ENCODE measurements around the gene ACER2. TPM values are rescaled to one million over a fixed set of nuclear protein-coding genes. Genes with fewer than 3 reads are reported as not detected.
"Not testable (repeated sequence)": the region's sequence is repeated elsewhere in the genome, so short reads cannot be mapped to it uniquely, and the experiment has no call there.

ACER2 gene
- total and polyA plus RNA-seq, 4 donors = 1.0 to 11.2 (median 3.3) TPM

DNA sequence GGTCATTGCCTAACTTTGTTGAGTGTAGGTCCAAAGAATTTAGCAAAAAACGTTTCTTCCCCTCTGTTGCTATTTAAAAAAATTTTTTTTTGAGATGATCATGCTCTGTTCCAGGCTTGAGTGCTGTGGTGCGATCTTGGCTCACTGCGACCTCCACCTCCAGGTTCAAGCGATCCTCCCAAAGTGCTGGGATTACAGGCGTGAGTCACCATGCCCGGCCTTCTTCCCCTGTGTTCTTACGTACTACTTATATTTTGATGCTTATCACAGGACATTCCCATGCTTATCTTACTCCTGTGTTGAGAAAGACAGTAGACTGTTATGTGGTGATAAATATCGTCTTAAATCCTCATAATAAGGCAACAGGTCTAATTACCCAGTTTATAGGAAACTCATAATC, 2.5 kb downstream of the ACER2 start:
- ATAC-seq (ENCODE audit: low FRiP score) (no peak), DNase-seq (no peak)
- Histone ChIP-seq H3K27me3 (ENCODE audit: control insufficient read depth in 1 of 2, insufficient read depth in 2 of 2, low read length in 1 of 2) (no peaks in the 10 kb centered on the region), H3K4me1 (ENCODE audit: control insufficient read depth in 1 of 2, insufficient read depth in 2 of 2, low read length in 2 of 2) (peaks cover 0 to 2% of the 10 kb centered on the region in 2 donors), H3K27ac (ENCODE audit: low read depth in 1 of 2, low read length in 2 of 2) (no peak overlapping the region), H3K9me3 (ENCODE audit: control insufficient read depth, low read length) (no peaks in the 10 kb centered on the region), H3K36me3 (ENCODE audit: control insufficient read depth in 1 of 2, insufficient read depth in 2 of 2, low read length in 1 of 2) (no peaks in the 10 kb centered on the region), H3K4me3 (ENCODE audit: low read length in 2 of 2) (no peak overlapping the region)
- intact Hi-C loops (cut with DNase I) = no loop called here
- 90 to 92% methylated on average over 8 of the region's 8 CpGs for WGBS, 2 donors

DNA sequence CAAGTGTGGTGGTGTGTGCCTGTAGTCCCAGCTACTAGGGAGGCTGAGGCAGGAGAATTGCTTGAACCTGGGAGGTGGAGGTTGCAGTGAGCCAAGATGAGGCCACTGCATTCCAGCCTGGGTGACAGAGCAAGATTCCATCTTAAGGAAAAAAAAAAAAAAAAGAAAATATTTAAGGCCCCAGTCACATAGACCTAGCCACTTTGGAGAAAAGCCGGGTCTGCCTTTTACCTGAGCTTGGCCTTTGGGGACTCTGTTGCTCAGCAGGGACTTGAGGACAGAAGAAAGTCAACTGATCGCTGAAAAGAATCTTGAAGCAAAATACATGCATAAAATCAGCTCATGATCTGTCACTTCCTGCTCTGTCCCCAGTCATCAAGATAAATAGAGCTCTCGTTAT, 4.6 kb downstream of the ACER2 start:
- H3K27ac ChIP-seq (ENCODE audit: low read depth in 1 of 2, low read length in 2 of 2); DNase-seq; H3K9me3 ChIP-seq (ENCODE audit: control insufficient read depth, low read length); H3K4me3 ChIP-seq (ENCODE audit: low read length in 2 of 2); H3K36me3 ChIP-seq (ENCODE audit: control insufficient read depth in 1 of 2, insufficient read depth in 2 of 2, low read length in 1 of 2); intact Hi-C loops (cut with DNase I); H3K27me3 ChIP-seq (ENCODE audit: control insufficient read depth in 1 of 2, insufficient read depth in 2 of 2, low read length in 1 of 2); ATAC-seq (ENCODE audit: low FRiP score); H3K4me1 ChIP-seq (ENCODE audit: control insufficient read depth in 1 of 2, insufficient read depth in 2 of 2, low read length in 2 of 2): not testable (repeated sequence)
- 60 to 64% methylated on average over 3 of the region's 3 CpGs for WGBS, 2 donors

DNA sequence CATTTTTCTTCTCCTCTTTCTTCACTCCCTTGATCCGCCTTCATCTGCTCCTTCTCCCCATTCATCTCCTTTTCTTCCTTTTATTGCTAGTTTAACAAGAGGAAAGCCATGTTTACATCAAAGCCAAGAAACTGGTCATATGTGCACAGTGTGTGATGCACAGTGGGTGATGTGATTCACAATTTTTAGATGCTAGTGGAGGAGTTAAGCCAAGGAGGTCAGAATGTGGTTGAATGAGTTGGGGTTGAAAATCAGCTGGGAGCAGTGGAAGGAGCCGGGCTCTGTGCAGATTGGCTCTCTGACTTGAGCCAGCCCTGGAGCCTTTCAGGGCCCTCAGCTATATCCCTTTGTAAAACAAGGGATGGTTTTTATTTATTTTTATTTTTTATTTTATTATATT, 7.3 kb downstream of the ACER2 start:
- Histone ChIP-seq H3K9me3 (ENCODE audit: control insufficient read depth, low read length) (no peaks in the 10 kb centered on the region), H3K27ac (ENCODE audit: low read depth in 1 of 2, low read length in 2 of 2) (no peak overlapping the region), H3K4me3 (ENCODE audit: low read length in 2 of 2) (no peak overlapping the region), H3K4me1 (ENCODE audit: control insufficient read depth in 1 of 2, insufficient read depth in 2 of 2, low read length in 2 of 2) (no peaks in the 10 kb centered on the region), H3K36me3 (ENCODE audit: control insufficient read depth in 1 of 2, insufficient read depth in 2 of 2, low read length in 1 of 2) (no peaks in the 10 kb centered on the region), H3K27me3 (ENCODE audit: control insufficient read depth in 1 of 2, insufficient read depth in 2 of 2, low read length in 1 of 2) (no peaks in the 10 kb centered on the region)
- DNase-seq (no peak), ATAC-seq (ENCODE audit: low FRiP score) (no peak)
- 98 to 99% methylated on average over 2 of the region's 2 CpGs for WGBS, 2 donors
- intact Hi-C loops (cut with DNase I) = no loop called here

DNA sequence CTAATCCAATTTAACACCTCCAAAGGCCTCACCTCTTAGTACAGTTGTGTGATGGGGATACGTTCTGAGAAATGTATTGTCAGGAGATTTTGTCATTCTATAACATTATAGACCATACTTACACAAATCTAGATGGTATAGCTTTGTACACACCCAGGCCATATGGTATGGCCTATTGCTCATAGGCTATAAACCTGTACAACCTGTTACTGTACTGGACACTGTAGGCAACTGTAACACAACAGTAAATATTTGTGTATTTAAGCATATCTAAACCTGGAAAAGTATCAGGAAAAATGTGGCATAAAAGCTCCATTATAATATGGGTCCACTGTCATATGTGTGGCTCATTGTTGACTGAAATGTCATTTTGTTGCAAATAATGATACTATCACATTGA, 12.1 kb downstream of the ACER2 start:
- DNase-seq (no peak), ATAC-seq (ENCODE audit: low FRiP score) (no peak)
- Histone ChIP-seq H3K27me3 (ENCODE audit: control insufficient read depth in 1 of 2, insufficient read depth in 2 of 2, low read length in 1 of 2) (no peaks in the 10 kb centered on the region), H3K4me3 (ENCODE audit: low read length in 2 of 2) (no peak overlapping the region), H3K4me1 (ENCODE audit: control insufficient read depth in 1 of 2, insufficient read depth in 2 of 2, low read length in 2 of 2) (no peaks in the 10 kb centered on the region), H3K9me3 (ENCODE audit: control insufficient read depth, low read length) (no peaks in the 10 kb centered on the region), H3K36me3 (ENCODE audit: control insufficient read depth in 1 of 2, insufficient read depth in 2 of 2, low read length in 1 of 2) (no peaks in the 10 kb centered on the region), H3K27ac (ENCODE audit: low read depth in 1 of 2, low read length in 2 of 2) (no peak overlapping the region)
- intact Hi-C loops (cut with DNase I) = no loop called here
- WGBS, 2 donors = 99 to 100% methylated on average over 1 of the region's 1 CpG

DNA sequence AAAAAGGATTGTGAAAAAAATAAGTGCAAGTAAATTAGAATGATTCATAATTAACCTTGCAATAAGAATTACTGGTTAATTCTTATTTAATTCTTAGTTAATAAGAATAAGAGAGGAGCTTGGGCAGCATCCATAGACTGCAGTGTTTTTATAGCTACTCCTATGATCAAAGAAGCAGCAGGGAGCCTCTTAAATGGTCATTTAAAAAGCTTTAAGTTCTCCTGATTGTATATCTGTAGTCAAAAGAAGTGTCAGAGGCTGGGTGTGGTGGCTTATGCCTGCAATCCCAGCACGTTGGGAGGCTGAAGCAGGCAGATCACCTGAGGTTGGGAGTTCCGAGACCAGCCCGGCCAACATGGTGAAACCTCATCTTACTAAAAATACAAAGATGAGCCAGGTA, 14.4 kb downstream of the ACER2 start:
- ATAC-seq (ENCODE audit: low FRiP score) = no peak
- no peaks in the 10 kb centered on the region for H3K9me3 ChIP-seq (ENCODE audit: control insufficient read depth, low read length)
- no peak overlapping the region for H3K27ac ChIP-seq (ENCODE audit: low read depth in 1 of 2, low read length in 2 of 2)
- no peaks in the 10 kb centered on the region for H3K4me1 ChIP-seq (ENCODE audit: control insufficient read depth in 1 of 2, insufficient read depth in 2 of 2, low read length in 2 of 2)
- no peak for DNase-seq
- H3K27me3 ChIP-seq (ENCODE audit: control insufficient read depth in 1 of 2, insufficient read depth in 2 of 2, low read length in 1 of 2) = no peaks in the 10 kb centered on the region
- 95 to 98% methylated on average over 3 of the region's 3 CpGs for WGBS, 2 donors
- intact Hi-C loops (cut with DNase I) = no loop called here
- H3K36me3 ChIP-seq (ENCODE audit: control insufficient read depth in 1 of 2, insufficient read depth in 2 of 2, low read length in 1 of 2) = no peaks in the 10 kb centered on the region
- H3K4me3 ChIP-seq (ENCODE audit: low read length in 2 of 2) = no peak overlapping the region

DNA sequence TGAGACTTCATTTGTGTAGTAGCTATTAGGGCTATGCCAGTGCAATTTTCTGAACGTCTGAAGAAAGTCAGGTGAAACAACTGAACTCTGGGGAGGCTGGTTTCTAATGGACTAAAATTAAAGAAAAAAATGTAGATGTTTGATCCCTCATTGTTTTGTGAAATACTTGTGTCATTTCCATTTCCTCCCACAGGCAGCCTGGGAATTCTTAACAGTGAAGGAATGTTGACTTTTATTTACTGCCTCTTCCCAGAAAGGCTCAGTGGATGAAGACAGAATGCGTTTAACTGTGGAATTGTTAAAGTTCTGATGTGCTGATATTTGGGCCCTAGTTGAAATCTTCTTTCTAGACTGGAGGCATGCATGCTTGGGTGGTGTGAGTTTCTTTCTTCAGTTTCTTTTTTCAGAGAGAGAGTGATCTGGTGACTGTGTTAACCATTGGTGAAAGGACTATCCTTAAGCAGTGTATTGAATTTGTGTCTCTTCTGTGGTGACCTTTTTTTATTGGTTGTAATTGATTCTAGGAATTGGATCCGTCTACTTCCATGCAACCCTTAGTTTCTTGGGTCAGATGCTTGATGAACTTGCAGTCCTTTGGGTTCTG, 15.5 kb downstream of the ACER2 start:
- no peaks in the 10 kb centered on the region for H3K9me3 ChIP-seq (ENCODE audit: control insufficient read depth, low read length)
- H3K27ac ChIP-seq (ENCODE audit: low read depth in 1 of 2, low read length in 2 of 2) = no peak overlapping the region
- H3K4me1 ChIP-seq (ENCODE audit: control insufficient read depth in 1 of 2, insufficient read depth in 2 of 2, low read length in 2 of 2) = no peaks in the 10 kb centered on the region
- intact Hi-C loops (cut with DNase I) = no loop called here
- 55 to 58% methylated on average over 3 of the region's 3 CpGs for WGBS, 2 donors
- ATAC-seq (ENCODE audit: low FRiP score) (no peak), DNase-seq (no peak)
- no peaks in the 10 kb centered on the region for H3K27me3 ChIP-seq (ENCODE audit: control insufficient read depth in 1 of 2, insufficient read depth in 2 of 2, low read length in 1 of 2)
- H3K36me3 ChIP-seq (ENCODE audit: control insufficient read depth in 1 of 2, insufficient read depth in 2 of 2, low read length in 1 of 2) = no peaks in the 10 kb centered on the region
- no peak overlapping the region for H3K4me3 ChIP-seq (ENCODE audit: low read length in 2 of 2)

DNA sequence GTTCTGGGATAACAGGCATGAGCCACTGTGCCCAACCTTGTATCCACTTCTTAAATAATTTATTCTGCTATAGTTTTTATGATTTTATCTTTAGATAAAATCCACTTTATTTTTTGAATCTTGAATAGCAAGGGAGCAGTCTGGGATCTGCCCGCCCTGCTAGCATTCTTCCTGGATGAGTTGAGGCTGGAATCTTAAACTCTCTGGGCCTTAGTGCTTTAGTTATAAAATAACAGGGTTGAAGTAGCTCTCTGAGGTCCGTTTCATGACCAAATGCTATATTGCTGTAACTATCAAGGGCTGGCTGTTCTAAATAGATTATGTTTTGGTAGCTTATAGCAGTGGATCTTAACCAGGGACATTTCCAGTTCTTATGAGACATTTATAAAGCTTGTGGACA, 20.8 kb downstream of the ACER2 start:
- H3K9me3 ChIP-seq (ENCODE audit: control insufficient read depth, low read length) = no peaks in the 10 kb centered on the region
- H3K27me3 ChIP-seq (ENCODE audit: control insufficient read depth in 1 of 2, insufficient read depth in 2 of 2, low read length in 1 of 2) = no peaks in the 10 kb centered on the region
- no peak overlapping the region for H3K4me3 ChIP-seq (ENCODE audit: low read length in 2 of 2)
- intact Hi-C loops (cut with DNase I) = no loop called here
- ATAC-seq (ENCODE audit: low FRiP score) (no peak), DNase-seq (no peak)
- H3K36me3 ChIP-seq (ENCODE audit: control insufficient read depth in 1 of 2, insufficient read depth in 2 of 2, low read length in 1 of 2) = no peaks in the 10 kb centered on the region
- 85 to 87% methylated on average over 2 of the region's 2 CpGs for WGBS, 2 donors
- no peak overlapping the region for H3K27ac ChIP-seq (ENCODE audit: low read depth in 1 of 2, low read length in 2 of 2)
- H3K4me1 ChIP-seq (ENCODE audit: control insufficient read depth in 1 of 2, insufficient read depth in 2 of 2, low read length in 2 of 2) = peaks cover 0 to 3% of the 10 kb centered on the region in 2 donors

DNA sequence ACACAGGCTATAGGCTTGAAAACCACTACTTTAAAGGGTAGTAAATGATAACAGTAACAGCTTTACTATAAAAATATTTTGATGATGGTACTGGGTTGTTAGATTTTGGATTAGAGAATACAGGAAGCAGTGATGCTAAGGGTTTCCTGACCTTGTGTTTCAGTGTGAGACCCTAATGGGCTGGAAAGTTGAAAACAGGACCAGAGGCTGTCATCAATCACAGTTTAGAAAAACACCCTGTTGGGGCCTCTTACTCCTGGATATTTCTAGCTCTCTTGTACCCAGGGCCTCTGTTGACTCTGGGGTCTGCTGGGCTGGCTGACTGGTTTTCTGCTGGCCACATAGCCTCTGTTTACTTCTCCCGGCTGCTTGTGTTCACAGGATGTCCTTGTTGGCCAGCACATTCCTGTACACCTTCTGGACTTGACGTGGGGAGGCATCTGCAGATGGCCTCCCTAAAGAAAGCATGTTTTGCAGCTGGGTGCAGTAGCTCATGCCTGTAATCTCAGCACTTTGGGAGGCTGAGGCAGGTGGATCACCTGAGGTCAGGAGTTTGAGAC, 21.5 kb downstream of the ACER2 start:
- H3K9me3 ChIP-seq (ENCODE audit: control insufficient read depth, low read length) = no peaks in the 10 kb centered on the region
- peaks cover 0 to 3% of the 10 kb centered on the region in 2 donors for H3K4me1 ChIP-seq (ENCODE audit: control insufficient read depth in 1 of 2, insufficient read depth in 2 of 2, low read length in 2 of 2)
- no peaks in the 10 kb centered on the region for H3K27me3 ChIP-seq (ENCODE audit: control insufficient read depth in 1 of 2, insufficient read depth in 2 of 2, low read length in 1 of 2)
- WGBS, 2 donors = 80% methylated on average over 2 of the region's 2 CpGs
- peak overlapping the region in 1 of 2 donors; percentile 71 for H3K27ac ChIP-seq (ENCODE audit: low read depth in 1 of 2, low read length in 2 of 2)
- peaks cover 0 to 1% of the 10 kb centered on the region in 2 donors for H3K36me3 ChIP-seq (ENCODE audit: control insufficient read depth in 1 of 2, insufficient read depth in 2 of 2, low read length in 1 of 2)
- H3K4me3 ChIP-seq (ENCODE audit: low read length in 2 of 2) = no peak overlapping the region
- intact Hi-C loops (cut with DNase I) = loop anchor here in 1 of 2 donors (10.0 kb wide), 1 partner anchor 45 kb away; the partner anchor contains the start of gene RPS6
- no peak for DNase-seq
- no peak for ATAC-seq (ENCODE audit: low FRiP score)
